Endothelial cell of umbilical vein (primary cell): ENCODE data around the gene FLNB. TPM values are rescaled to one million over a fixed set of nuclear protein-coding genes. Genes with fewer than 3 reads are reported as not detected.

Experiments
- BruUV-seq: library from RNA; stranded (reverse); fragments of 400-500 nt; replicated peaks from 2 replicates; lab custom pipeline; 2021; lab: Mats Ljungman, UMichigan
- CTCF ChIA-PET: fragments of 300-600, 350-600 bp; sonication (Branson Sonifier 250); formaldehyde crosslinking; loops from one replicate; lab custom pipeline; 2021; ENCODE audit warnings: antibody characterized with exemption, inconsistent platforms; lab: Charles Lee
- POLR2A ChIA-PET: fragments of 300-600, 350-600 bp; sonication (Branson Sonifier 250); formaldehyde crosslinking; loops from one replicate; lab custom pipeline; 2021; ENCODE audit warnings: antibody characterized with exemption, inconsistent platforms; lab: Charles Lee
- DNase-seq: peaks from one replicate; pipeline ENCODE4 v3.0.0-alpha.2; 2011; ENCODE audit warnings: low read depth, low spot score
- FAIRE-seq: peaks from 2 replicates; lab custom pipeline; 2011; peaks lifted over from hg19 to GRCh38; lab: Jason Lieb, UNC
- H2AFZ ChIP-seq: 2 replicates; pipeline ENCODE4 v1.6.0; 2012; ENCODE audit warnings: low read depth, low read length, control low read depth, inconsistent platforms
- H3K27ac ChIP-seq: 2 replicates; pipeline ENCODE4 v1.5.1; 2011; ENCODE audit warnings: low read depth, mild to moderate bottlenecking, control low read depth, low read length, moderate library complexity; ENCODE audit not compliant: insufficient read depth
- H3K27me3 ChIP-seq, 2 experiments: 2 replicates each; pipeline versions ENCODE4 v1.6.0 to v1.6.1; 2011; ENCODE audit warnings: low read length in 2 of 2, mixed read lengths in 1 of 2; ENCODE audit not compliant: control insufficient read depth in 2 of 2, insufficient read depth in 2 of 2
- H3K36me3 ChIP-seq, 2 experiments: 2 replicates in 1 of 2; 3 replicates in 1 of 2; pipeline ENCODE4 v1.5.1; 2011; ENCODE audit warnings: low read length in 2 of 2, mild to moderate bottlenecking in 1 of 2, moderate library complexity in 1 of 2; ENCODE audit not compliant: control insufficient read depth in 2 of 2, insufficient read depth in 2 of 2; ENCODE audit errors: extremely low read depth in 1 of 2
- H3K4me1 ChIP-seq: 3 replicates; pipeline ENCODE4 v1.5.1; 2011; ENCODE audit warnings: mild to moderate bottlenecking, low read length; ENCODE audit not compliant: control insufficient read depth, insufficient read depth; ENCODE audit errors: extremely low read depth
- H3K4me2 ChIP-seq: 2 replicates; pipeline ENCODE4 v1.6.1; 2011; ENCODE audit warnings: low read length, control low read depth, mixed read lengths; ENCODE audit not compliant: insufficient read depth
- H3K4me3 ChIP-seq, 3 experiments: fragments of 200-600 bp in 1 of 3; sonication (generic), shearing (Covaris generic) in 1 of 3; replicated peaks in 1 of 3; 2 replicates each; pipeline ENCODE4 v1.5.1; 2011 to 2016; ENCODE audit warnings: control low read depth in 3 of 3, low read length in 3 of 3, mild to moderate bottlenecking in 2 of 3, inconsistent platforms in 1 of 3, low read depth in 1 of 3, moderate library complexity in 1 of 3; ENCODE audit not compliant: insufficient read depth in 1 of 3
- H3K79me2 ChIP-seq: 2 replicates; pipeline ENCODE4 v1.6.0; 2012; ENCODE audit warnings: low read length, inconsistent platforms; ENCODE audit not compliant: control insufficient read depth, insufficient read depth
- H3K9ac ChIP-seq: replicated peaks from 2 replicates; pipeline ENCODE3; 2011; ENCODE audit warnings: low read length, control low read depth; ENCODE audit not compliant: insufficient read depth; ENCODE audit errors: extremely low read depth
- H3K9me1 ChIP-seq: replicated peaks from 3 replicates; pipeline ENCODE4 v1.6.0; 2011; ENCODE audit warnings: mild to moderate bottlenecking, low read length; ENCODE audit not compliant: control insufficient read depth, insufficient read depth; ENCODE audit errors: extremely low read depth
- H3K9me3 ChIP-seq: replicated peaks from 2 replicates; pipeline ENCODE4 v1.5.1; 2012; ENCODE audit warnings: low read length, inconsistent platforms; ENCODE audit not compliant: control insufficient read depth, insufficient read depth
- H4K20me1 ChIP-seq: replicated peaks from 2 replicates; pipeline ENCODE3; 2011; ENCODE audit warnings: mild to moderate bottlenecking, low read length; ENCODE audit not compliant: control insufficient read depth, insufficient read depth; ENCODE audit errors: extremely low read depth
- EZH2 ChIP-seq: IDR thresholded peaks from 2 replicates; pipeline ENCODE4 v1.6.1; 2012; ENCODE audit warnings: borderline replicate concordance, low read depth, mild to moderate bottlenecking, moderate library complexity, low read length, inconsistent platforms; ENCODE audit not compliant: severe bottlenecking
- GATA2 ChIP-seq: IDR thresholded peaks from 2 replicates; pipeline ENCODE4 v1.7.0; 2011; ENCODE audit warnings: low read depth, mild to moderate bottlenecking, moderate library complexity, mixed read lengths, low read length; ENCODE audit not compliant: insufficient read length, insufficient read depth
- MYC ChIP-seq: IDR thresholded peaks from one replicate; pipeline ENCODE4 v1.6.1; 2011; ENCODE audit warnings: mild to moderate bottlenecking, low read depth, low read length
- POLR2A ChIP-seq: IDR thresholded peaks from 2 replicates; pipeline ENCODE4 v1.6.1; 2012; ENCODE audit warnings: low read depth, mild to moderate bottlenecking, control low read depth, low read length
- POLR2AphosphoS5 ChIP-seq: IDR thresholded peaks from 2 replicates; pipeline ENCODE4 v1.6.1; 2012; ENCODE audit warnings: low read depth, mild to moderate bottlenecking, control low read depth, low read length, moderate library complexity; ENCODE audit not compliant: insufficient read depth
- dilution Hi-C: fragments of 300-500 bp; cut with MboI; formaldehyde crosslinking; loops from one replicate; pipeline ENCODE4 v1.15.0; 2019; ENCODE audit warnings: low sequenced_read_pairs; ENCODE audit not compliant: extremely low pct_ligation_motif_present
- intact Hi-C: fragments of 100-400 bp; cut with micrococcal nuclease; formaldehyde crosslinking; loops from one replicate; pipeline ENCODE4 v1.10.0; 2022
- polyA plus RNA-seq, 4 experiments: library from polyadenylated mRNA; depleted of rRNA in 3 of 4; stranded (reverse) in 3 of 4; unstranded in 1 of 4; fragments of >200 nt; gene quantifications; 2 replicates each; pipeline versions ENCODE4 v1.2.1 to v1.2.3, GENCODE V29; 2011 to 2012; ENCODE audit warnings: missing spikeins in 1 of 4
- total RNA-seq: library from RNA; stranded (reverse); gene quantifications from 2 replicates; pipeline ENCODE4 v1.2.3, GENCODE V29; 2021
- TF ChIP-seq, protein P1 (sequence below), 2 donors: IDR thresholded peaks; 1 replicate in 1 of 2; 2 replicates in 1 of 2; pipeline ENCODE4 v1.5.1; 2011; ENCODE audit warnings: low read length in 2 of 2, mild to moderate bottlenecking in 2 of 2, moderate library complexity in 2 of 2, control low read depth in 1 of 2, inconsistent platforms in 1 of 2, low read depth in 1 of 2; ENCODE audit not compliant: insufficient read depth in 1 of 2; ENCODE audit errors: extremely low read depth in 1 of 2

Gene FLNB
- total and polyA plus RNA-seq, 2 donors (not counting 3 experiments of a cell fraction or from before 2014, with no cell fraction given): 479 to 670 TPM

DNA sequence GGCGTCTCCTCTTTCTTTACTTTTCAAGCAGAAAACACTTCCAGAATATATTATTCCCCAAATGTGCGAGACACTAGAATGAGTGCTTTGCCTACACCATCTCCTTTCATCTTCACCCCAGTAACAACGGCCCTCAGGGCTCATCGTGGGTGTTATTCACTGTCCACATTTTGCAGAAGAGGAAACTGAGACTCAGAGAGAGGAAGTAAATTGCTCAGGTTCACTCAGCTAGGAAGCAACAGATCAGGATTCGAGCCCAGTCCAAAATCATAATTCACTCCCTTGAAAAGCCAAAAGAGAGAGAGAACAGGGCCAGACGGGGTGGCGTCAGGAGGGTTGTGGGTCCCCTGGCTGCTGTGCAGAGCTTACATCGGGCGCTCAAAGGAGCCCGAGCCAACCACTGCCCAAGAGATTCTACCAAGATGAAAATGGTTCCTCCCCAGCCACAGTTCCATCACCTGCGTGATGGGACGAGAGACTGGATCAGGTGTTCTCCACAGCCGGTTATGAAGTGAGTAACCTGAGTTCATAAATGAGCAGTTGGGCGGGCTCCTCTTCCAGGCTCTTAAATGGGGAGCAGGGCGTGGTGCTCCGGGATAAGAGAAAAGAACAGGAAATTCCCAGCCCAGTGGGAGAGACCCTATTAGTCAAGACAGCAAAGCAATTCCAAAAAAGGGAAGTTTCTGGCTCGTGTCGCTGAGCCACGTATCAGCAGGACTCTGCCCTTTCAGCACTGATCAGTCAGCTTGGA is 48.6 kb upstream of the FLNB start:
- TF ChIP-seq EZH2 (no peak), GATA2 (no peak), POLR2AphosphoS5 (peak; percentile 28), POLR2A (no peak), MYC (no peak)
- TF ChIP-seq, protein P1, sequence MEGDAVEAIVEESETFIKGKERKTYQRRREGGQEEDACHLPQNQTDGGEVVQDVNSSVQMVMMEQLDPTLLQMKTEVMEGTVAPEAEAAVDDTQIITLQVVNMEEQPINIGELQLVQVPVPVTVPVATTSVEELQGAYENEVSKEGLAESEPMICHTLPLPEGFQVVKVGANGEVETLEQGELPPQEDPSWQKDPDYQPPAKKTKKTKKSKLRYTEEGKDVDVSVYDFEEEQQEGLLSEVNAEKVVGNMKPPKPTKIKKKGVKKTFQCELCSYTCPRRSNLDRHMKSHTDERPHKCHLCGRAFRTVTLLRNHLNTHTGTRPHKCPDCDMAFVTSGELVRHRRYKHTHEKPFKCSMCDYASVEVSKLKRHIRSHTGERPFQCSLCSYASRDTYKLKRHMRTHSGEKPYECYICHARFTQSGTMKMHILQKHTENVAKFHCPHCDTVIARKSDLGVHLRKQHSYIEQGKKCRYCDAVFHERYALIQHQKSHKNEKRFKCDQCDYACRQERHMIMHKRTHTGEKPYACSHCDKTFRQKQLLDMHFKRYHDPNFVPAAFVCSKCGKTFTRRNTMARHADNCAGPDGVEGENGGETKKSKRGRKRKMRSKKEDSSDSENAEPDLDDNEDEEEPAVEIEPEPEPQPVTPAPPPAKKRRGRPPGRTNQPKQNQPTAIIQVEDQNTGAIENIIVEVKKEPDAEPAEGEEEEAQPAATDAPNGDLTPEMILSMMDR (IDR thresholded peaks at IDR 0.05; ENCODE audit: extremely low read depth in 1 of 2, insufficient read depth in 1 of 2, low read depth in 1 of 2, low read length in 2 of 2): no peak
- Histone ChIP-seq H3K27me3 (no peaks in the 10 kb centered on the region), H3K9me1 (no peaks in the 10 kb centered on the region), H2AFZ (peak overlapping the region; percentile 84), H3K4me1 (peaks cover 27% of the 10 kb centered on the region), H3K27ac (no peak overlapping the region), H3K4me3 (no peak overlapping the region), H3K4me2 (no peak overlapping the region), H3K9ac (no peak overlapping the region), H3K79me2 (no peaks in the 10 kb centered on the region), H3K9me3 (no peaks in the 10 kb centered on the region), H3K36me3 (no peaks in the 10 kb centered on the region), H4K20me1 (no peaks in the 10 kb centered on the region)
- dilution Hi-C loops: no loop called here
- ChIA-PET CTCF (interaction anchor here (1.3 kb wide), 2 partner anchors 7 to 8 kb away, joined by 3 to 4 read pairs; no protein-coding TSS in a partner anchor), POLR2A (no interaction called here)
- peak; percentile 60 for FAIRE-seq
- BruUV-seq: TSS peak; percentile 94
- intact Hi-C loops: no loop called here
- DNase-seq: peak; percentile 49
